Heart left ventricle (tissue), 16 donors: ENCODE data around the gene KIAA1671. TPM values are rescaled to one million over a fixed set of nuclear protein-coding genes. Genes with fewer than 3 reads are reported as not detected.

Experiments used
- ATAC-seq, 4 donors: fragments of 200-7000 bp; cut with Tn5 transposase; one replicate each; pipeline ENCODE4 v1.9.1; 2020 to 2022; ENCODE audit warnings: moderate library complexity in 4 of 4, mild to moderate bottlenecking in 3 of 4, moderate number of reproducible peaks in 1 of 4
- DNase-seq, 5 donors: peaks; one replicate each; pipeline ENCODE4 v3.0.0-alpha.2; 2020
- H3K27ac ChIP-seq, 12 donors: fragments of 200-600 bp; sonication (generic) in 4 of 12; one replicate each; pipeline versions ENCODE4 v1.5.0 to v1.8.0; 2016 to 2022; ENCODE audit warnings: mild to moderate bottlenecking in 2 of 12
- H3K27me3 ChIP-seq, 9 donors: fragments of 200-600 bp; sonication (generic) in 2 of 9; one replicate each; pipeline versions ENCODE4 v1.5.1 to v1.8.0; 2016 to 2022; ENCODE audit warnings: mild to moderate bottlenecking in 3 of 9
- H3K36me3 ChIP-seq, 9 donors: fragments of 200-600 bp; sonication (generic) in 2 of 9; one replicate each; pipeline versions ENCODE4 v1.5.0 to v1.8.0; 2018 to 2022; ENCODE audit warnings: mild to moderate bottlenecking in 2 of 9
- H3K4me1 ChIP-seq, 12 donors: fragments of 200-600 bp; sonication (generic) in 4 of 12; one replicate each; pipeline versions ENCODE4 v1.5.0 to v1.8.0; 2016 to 2022; ENCODE audit warnings: mild to moderate bottlenecking in 3 of 12
- H3K4me3 ChIP-seq, 12 donors: fragments of 200-600 bp; sonication (generic) in 4 of 12; one replicate each; pipeline versions ENCODE4 v1.5.0 to v1.8.0; 2017 to 2022; ENCODE audit warnings: mild to moderate bottlenecking in 9 of 12, moderate library complexity in 4 of 12
- H3K9me3 ChIP-seq, 12 donors: fragments of 200-600 bp; sonication (generic) in 4 of 12; one replicate each; pipeline versions ENCODE4 v1.5.0 to v1.8.0; 2016 to 2022; ENCODE audit warnings: mild to moderate bottlenecking in 1 of 12
- CTCF ChIP-seq, 12 donors: fragments of 200-600 bp; sonication (generic) in 4 of 12; IDR thresholded peaks; one replicate each; pipeline versions ENCODE4 v1.5.0 to v1.8.0; 2018 to 2022; ENCODE audit warnings: antibody characterized with exemption in 12 of 12, mild to moderate bottlenecking in 5 of 12
- POLR2A ChIP-seq, 2 donors: fragments of 450-650 bp; IDR thresholded peaks; one replicate each; pipeline ENCODE4 v1.6.1; 2017; ENCODE audit warnings: antibody characterized with exemption in 2 of 2, mild to moderate bottlenecking in 2 of 2, moderate library complexity in 2 of 2
- WGBS, 4 donors: extraction: QIAGEN DNeasy Blood & Tissue Kit in 2 of 4; methylation state at CpG; one replicate each; pipeline versions ENCODE4 v1.1.5 to v1.1.7; 2013 to 2018; 5-methylcytosine and 5-hydroxymethylcytosine counted together
- intact Hi-C, 10 donors: fragments of 100-400 bp; cut with DNase I; formaldehyde crosslinking; loops; one replicate each; pipeline versions ENCODE4 v1.11.1 to v1.14.2; 2022
- polyA plus RNA-seq, 2 donors: library from polyadenylated mRNA; stranded (reverse); fragments of 200-250 nt; gene quantifications; one replicate each; pipeline ENCODE4 v1.2.3, GENCODE V29; 2013
- total RNA-seq, 9 donors: library from RNA; depleted of rRNA in 2 of 9; stranded (reverse); fragments of >200 nt in 2 of 9; fragmentation: NEBNext Ultra II Directional in 3 of 9; extraction: Animal tissue kit (Norgen Biotek cat#: 25700) in 3 of 9; gene quantifications; one replicate each; pipeline versions ENCODE4 v1.1.0 to v1.2.4, GENCODE V29; 2016 to 2023
- donor health status: ischemic (EF 13 %, LVEDD 7.1; RV severe dilation, severe dysfunction).
- donor health status: healthy with polysubstance abuse.
- donor health status: DM: no; HTN: yes; CAD: no.
- donor health status: DM: no; HTN: no; CAD: no.
- donor health status: ischemic (EF 25% LVEDD 6.9; RV normal size, moderate dysfunction).
- donor health status: ischemic (EF 25% LVEDD 5.7; RV mildly dilated, moderate dysfunction).
- donor health status: healthy.
- donor health status: DM: yes; HTN: yes; CAD: no.
- donor health status: ischemic (EF 35%, LVEDD 5.7; RV mildly dilated, moderate dysfunction).
- donor health status: nonischemic (EF 11% LVEDD 7.7; RV severe dilation, severe dysfunction).
- donor health status: DM: yes; HTN: yes; CAD: no.
- donor health status: PGD.
- donor health status: ischemic (EF 29% LVEDD 5.4; RV normal size, mild dysfunction).
- donor health status: nonischemic (EF 23%, LVEDD 6.1; RV moderate dilation, normal function).

Gene KIAA1671
- total and polyA plus RNA-seq, 11 donors, result 4.5 to 22.1 (median 13.2) TPM

DNA sequence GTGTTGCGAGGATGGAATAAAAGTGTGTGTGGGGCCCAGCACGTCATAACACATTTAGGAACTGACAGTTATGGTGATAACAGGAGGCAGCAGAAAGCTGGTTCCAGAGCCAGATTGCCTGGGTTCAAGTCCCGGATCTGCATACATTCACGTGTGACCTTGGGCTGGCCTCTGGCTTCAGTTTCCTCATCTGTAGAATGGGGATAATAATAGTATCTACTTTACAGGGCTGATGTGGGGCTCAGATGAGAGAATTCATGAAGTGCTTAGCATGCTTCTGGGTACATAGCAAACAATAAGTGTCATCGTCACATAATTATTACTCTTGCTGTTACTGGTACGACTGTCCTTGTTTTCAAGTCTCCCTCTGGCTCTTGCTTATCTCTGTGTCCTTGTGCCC is 97.3 kb downstream of the KIAA1671 start:
- TF ChIP-seq CTCF (IDR thresholded peaks at IDR 0.05) (no peak), POLR2A (IDR thresholded peaks at IDR 0.05) (no peak)

GRCh38 chr22:25050566-25050965 is 98.0 kb downstream of the KIAA1671 start:
- intact Hi-C loops, result loop anchor here in 3 of 10 donors (5.0 to 10.0 kb wide), 2 partner anchors 278 to 286 kb away; partner anchors contain the start of gene PIWIL3 (in 1 of the 3)
- no peaks in the 10 kb centered on the region for H3K27me3 ChIP-seq
- peaks cover 0 to 8% (median 0%) of the 10 kb centered on the region in 12 donors for H3K9me3 ChIP-seq
- peaks cover 0 to 27% (median 5%) of the 10 kb centered on the region in 9 donors for H3K36me3 ChIP-seq
- ATAC-seq (no peak), DNase-seq (no peak)
- H3K4me1 ChIP-seq, result peaks cover 0 to 19% (median 0%) of the 10 kb centered on the region in 12 donors
- WGBS, 4 donors, result 93 to 99% (median 97%) methylated on average over 5 of the region's 5 CpGs
- no peak overlapping the region for H3K27ac ChIP-seq
- H3K4me3 ChIP-seq, result no peak overlapping the region
- TF ChIP-seq POLR2A (IDR thresholded peaks at IDR 0.05) (no peak), CTCF (IDR thresholded peaks at IDR 0.05) (no peak)

More for the DNA sequence above, 97.3 kb downstream of the KIAA1671 start:
- Histone ChIP-seq H3K4me1 (peaks cover 0 to 25% (median 0%) of the 10 kb centered on the region in 12 donors), H3K9me3 (peaks cover 0 to 8% (median 0%) of the 10 kb centered on the region in 12 donors), H3K27me3 (no peaks in the 10 kb centered on the region), H3K27ac (no peak overlapping the region), H3K4me3 (no peak overlapping the region), H3K36me3 (peaks cover 0 to 27% (median 5%) of the 10 kb centered on the region in 9 donors)
- WGBS, 4 donors, result 92 to 95% (median 93%) methylated on average over 6 of the region's 6 CpGs
- no peak for DNase-seq
- intact Hi-C loops, result loop anchor here in 8 of 10 donors (2.0 to 10.0 kb wide), 6 partner anchors 97 to 285 kb away; partner anchors contain the start of genes KIAA1671 (in 2 of the 8) and PIWIL3 (in 1 of the 8)
- no peak for ATAC-seq

GRCh38 chr22:25051073-25051472 is 98.6 kb downstream of the KIAA1671 start:
- Histone ChIP-seq H3K36me3 (peaks cover 0 to 27% (median 5%) of the 10 kb centered on the region in 9 donors), H3K9me3 (peaks cover 0 to 8% (median 0%) of the 10 kb centered on the region in 12 donors), H3K4me3 (no peak overlapping the region), H3K27me3 (no peaks in the 10 kb centered on the region), H3K27ac (no peak overlapping the region), H3K4me1 (peaks cover 0 to 19% (median 0%) of the 10 kb centered on the region in 12 donors)
- WGBS, 4 donors, result 93 to 100% (median 99%) methylated on average over 2 of the region's 2 CpGs
- DNase-seq (no peak), ATAC-seq (no peak)
- intact Hi-C loops, result loop anchor here in 3 of 10 donors (5.0 to 10.0 kb wide), 2 partner anchors 279 to 286 kb away; partner anchors contain the start of gene PIWIL3 (in 1 of the 3)
- no peak for TF ChIP-seq POLR2A (IDR thresholded peaks at IDR 0.05)
- TF ChIP-seq CTCF (IDR thresholded peaks at IDR 0.05), result peak in 6 of 12 donors; percentile 7 to 30 (median 18)

DNA sequence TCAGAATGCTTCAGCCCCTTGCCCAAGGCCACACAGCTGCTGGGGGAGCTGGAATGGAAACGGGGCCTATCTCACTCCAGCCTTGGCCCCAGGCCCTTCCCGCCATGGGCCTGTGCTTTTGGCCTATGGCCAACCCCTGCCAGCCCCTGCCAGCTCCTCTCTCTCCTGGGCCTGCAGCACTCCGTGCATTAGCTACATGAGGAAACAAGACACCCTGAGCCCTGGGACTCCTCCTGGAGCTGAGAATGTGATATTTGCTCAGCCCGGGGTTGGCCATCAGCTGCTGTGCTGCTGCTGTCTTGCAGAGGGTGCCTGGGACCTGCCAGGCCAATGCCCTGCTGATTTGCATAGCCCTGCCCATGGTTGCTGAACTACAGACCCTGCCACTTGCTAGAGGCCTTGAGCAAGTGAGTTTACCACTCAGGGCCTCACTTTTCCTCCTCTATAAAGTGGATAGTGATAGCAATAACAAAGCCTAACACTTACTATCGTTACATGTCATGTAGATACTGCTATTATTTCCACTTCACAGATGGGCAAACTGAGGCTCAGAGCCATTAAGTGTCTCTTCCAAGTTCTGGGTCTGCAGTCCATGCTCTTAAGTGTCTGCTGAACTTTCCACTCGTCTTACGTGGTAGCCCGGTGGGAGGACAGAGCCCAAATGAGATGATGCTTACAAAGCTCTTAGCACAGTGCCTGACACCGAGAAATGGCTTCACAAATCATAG is 99.6 kb downstream of the KIAA1671 start:
- Histone ChIP-seq H3K9me3 (peaks cover 0 to 8% (median 0%) of the 10 kb centered on the region in 12 donors), H3K4me1 (peaks cover 0 to 19% (median 0%) of the 10 kb centered on the region in 12 donors), H3K36me3 (peaks cover 0 to 27% (median 5%) of the 10 kb centered on the region in 9 donors), H3K4me3 (no peak overlapping the region), H3K27ac (peak overlapping the region in 1 of 12 donors; percentile 2), H3K27me3 (no peaks in the 10 kb centered on the region)
- peak in 3 of 5 donors; percentile 35 to 56 (median 50) for DNase-seq
- 59 to 75% (median 69%) methylated on average over 8 to 9 of the region's 9 CpGs for WGBS, 4 donors
- ATAC-seq, result peak; percentile 54 to 78 (median 71)
- TF ChIP-seq POLR2A (IDR thresholded peaks at IDR 0.05) (no peak), CTCF (IDR thresholded peaks at IDR 0.05) (no peak)
- intact Hi-C loops, result loop anchor here in 3 of 10 donors (5.0 to 10.0 kb wide), 2 partner anchors 280 to 287 kb away; partner anchors contain the start of gene PIWIL3 (in 1 of the 3)
